ENCODE measurements around the gene SRGAP1. TPM values are rescaled to one million over a fixed set of nuclear protein-coding genes. Genes with fewer than 3 reads are reported as not detected.

SRGAP1 gene
- total RNA-seq, 4 donors from 2014 or later, result 7.2 to 22.9 (median 11.5) TPM

GRCh38 chr12:64083285-64084210 is 239.0 kb downstream of the SRGAP1 start:
- 22 to 37% methylated on average over 5 to 6 of the region's 6 CpGs for WGBS, 2 donors (ENCODE audit: low coverage in 1 of 2)
- Histone ChIP-seq H3K9me3 (no peaks in the 10 kb centered on the region), H3K27me3 (no peaks in the 10 kb centered on the region), H3K4me3 (no peak overlapping the region), H3K36me3 (peaks cover 0 to 14% of the 10 kb centered on the region in 2 donors), H3K4me1 (peaks cover 5 to 54% (median 19%) of the 10 kb centered on the region in 3 donors), H3K27ac (peak overlapping the region; percentile 39 to 81 (median 68))
- TF ChIP-seq EP300 (IDR thresholded peaks at IDR 0.05) (no peak), CTCF (IDR thresholded peaks at IDR 0.05) (no peak), POLR2AphosphoS5 (IDR thresholded peaks at IDR 0.05) (peak; percentile 84), POLR2A (IDR thresholded peaks at IDR 0.05) (no peak)
- ATAC-seq, result peak; percentile 86

GRCh38 chr12:64085154-64085553 is 240.7 kb downstream of the SRGAP1 start:
- Histone ChIP-seq H3K27ac (peak overlapping the region in 3 of 4 donors; percentile 48 to 70 (median 51)), H3K27me3 (no peaks in the 10 kb centered on the region), H3K4me3 (no peak overlapping the region), H3K9me3 (no peaks in the 10 kb centered on the region), H3K4me1 (peaks cover 5 to 66% (median 29%) of the 10 kb centered on the region in 3 donors), H3K36me3 (no peaks in the 10 kb centered on the region)
- no peak for ATAC-seq
- no peak for TF ChIP-seq CTCF (IDR thresholded peaks at IDR 0.05)
- TF ChIP-seq POLR2A (IDR thresholded peaks at IDR 0.05), result no peak
- no peak for TF ChIP-seq POLR2AphosphoS5 (IDR thresholded peaks at IDR 0.05)
- no peak for TF ChIP-seq EP300 (IDR thresholded peaks at IDR 0.05)
- WGBS, 2 donors (ENCODE audit: low coverage in 1 of 2), result 91 to 92% methylated on average over 4 of the region's 4 CpGs

- Histone ChIP-seq H3K27me3 (no peaks in the 10 kb centered on the region), H3K4me3 (no peak overlapping the region), H3K27ac (peak overlapping the region in 3 of 4 donors; percentile 28 to 51 (median 48)), H3K36me3 (no peaks in the 10 kb centered on the region), H3K4me1 (peaks cover 5 to 62% (median 23%) of the 10 kb centered on the region in 3 donors), H3K9me3 (no peaks in the 10 kb centered on the region)
- 59 to 63% methylated on average over 2 to 4 of the region's 4 CpGs for WGBS, 2 donors (ENCODE audit: low coverage in 1 of 2)
- ATAC-seq, result no peak
- TF ChIP-seq POLR2AphosphoS5 (IDR thresholded peaks at IDR 0.05) (no peak), CTCF (IDR thresholded peaks at IDR 0.05) (no peak), EP300 (IDR thresholded peaks at IDR 0.05) (no peak), POLR2A (IDR thresholded peaks at IDR 0.05) (no peak)
Measured at GRCh38 chr12:64085996-64086395, 241.5 kb downstream of the SRGAP1 start.

- Histone ChIP-seq H3K4me3 (no peak overlapping the region), H3K27me3 (no peaks in the 10 kb centered on the region), H3K36me3 (no peaks in the 10 kb centered on the region), H3K4me1 (peaks cover 5 to 55% (median 21%) of the 10 kb centered on the region in 3 donors), H3K27ac (peak overlapping the region in 3 of 4 donors; percentile 26 to 71 (median 44)), H3K9me3 (no peaks in the 10 kb centered on the region)
- 37 to 70% methylated on average over 4 of the region's 4 CpGs for WGBS, 2 donors (ENCODE audit: low coverage in 1 of 2)
- no peak for ATAC-seq
- no peak for TF ChIP-seq EP300 (IDR thresholded peaks at IDR 0.05)
- no peak for TF ChIP-seq POLR2AphosphoS5 (IDR thresholded peaks at IDR 0.05)
Measured at GRCh38 chr12:64086946-64087345, 242.4 kb downstream of the SRGAP1 start.

GRCh38 chr12:64087761-64088160 is 243.3 kb downstream of the SRGAP1 start:
- H3K27ac ChIP-seq, result peak overlapping the region in 3 of 4 donors; percentile 19 to 73 (median 71)
- ATAC-seq, result no peak

More at GRCh38 chr12:64087761-64088160, 243.3 kb downstream of the SRGAP1 start:
- Histone ChIP-seq H3K4me1 (peaks cover 5 to 47% (median 21%) of the 10 kb centered on the region in 3 donors), H3K9me3 (no peaks in the 10 kb centered on the region), H3K27me3 (no peaks in the 10 kb centered on the region), H3K36me3 (no peaks in the 10 kb centered on the region), H3K4me3 (no peak overlapping the region)
- WGBS, 2 donors (ENCODE audit: low coverage in 1 of 2), result 76 to 90% methylated on average over 2 of the region's 2 CpGs
- TF ChIP-seq CTCF (IDR thresholded peaks at IDR 0.05) (no peak), POLR2A (IDR thresholded peaks at IDR 0.05) (no peak), POLR2AphosphoS5 (IDR thresholded peaks at IDR 0.05) (no peak), EP300 (IDR thresholded peaks at IDR 0.05) (no peak)

Measured in gastroesophageal sphincter (tissue), 4 donors.